Measurements from ENCODE around the gene NR6A1. TPM values are rescaled to one million over a fixed set of nuclear protein-coding genes. Genes with fewer than 3 reads are reported as not detected.

NR6A1 gene
- total RNA-seq, 4 donors from 2014 or later = 1.7 to 8.4 (median 5.5) TPM

GRCh38 chr9:124710766-124711165 is 60.3 kb downstream of the NR6A1 start:
- no peak for TF ChIP-seq CTCF (IDR thresholded peaks at IDR 0.05)
- TF ChIP-seq EP300 (IDR thresholded peaks at IDR 0.05) = no peak
- TF ChIP-seq POLR2A (IDR thresholded peaks at IDR 0.05) = no peak
- WGBS, 2 donors = 89 to 91% methylated on average over 4 of the region's 4 CpGs
- Histone ChIP-seq H3K4me1 (peaks cover 0 to 20% (median 0%) of the 10 kb centered on the region in 4 donors), H3K4me3 (no peak overlapping the region), H3K27ac (no peak overlapping the region), H3K9me3 (no peaks in the 10 kb centered on the region), H3K36me3 (no peaks in the 10 kb centered on the region), H3K27me3 (no peaks in the 10 kb centered on the region)
- DNase-seq (ENCODE audit: low spot score in 2 of 2) = no peak

GRCh38 chr9:124709292-124709690 is 61.8 kb downstream of the NR6A1 start:
- TF ChIP-seq POLR2A (IDR thresholded peaks at IDR 0.05) = no peak
- TF ChIP-seq CTCF (IDR thresholded peaks at IDR 0.05) = no peak
- TF ChIP-seq EP300 (IDR thresholded peaks at IDR 0.05) = no peak

GRCh38 chr9:124708633-124709291 is 62.3 kb downstream of the NR6A1 start:
- Histone ChIP-seq H3K9me3 (no peaks in the 10 kb centered on the region), H3K4me1 (peaks cover 0 to 20% (median 0%) of the 10 kb centered on the region in 4 donors), H3K27me3 (no peaks in the 10 kb centered on the region), H3K36me3 (no peaks in the 10 kb centered on the region), H3K27ac (no peak overlapping the region), H3K4me3 (no peak overlapping the region)
- no peak for DNase-seq (ENCODE audit: low spot score in 2 of 2)
- WGBS, 2 donors = 88 to 91% methylated on average over 1 of the region's 1 CpG
- TF ChIP-seq EP300 (IDR thresholded peaks at IDR 0.05) (no peak), POLR2A (IDR thresholded peaks at IDR 0.05) (no peak), CTCF (IDR thresholded peaks at IDR 0.05) (no peak)

More at GRCh38 chr9:124709292-124709690, 61.8 kb downstream of the NR6A1 start:
- H3K9me3 ChIP-seq = no peaks in the 10 kb centered on the region
- H3K27ac ChIP-seq = no peak overlapping the region
- H3K36me3 ChIP-seq = no peaks in the 10 kb centered on the region
- no peak for DNase-seq (ENCODE audit: low spot score in 2 of 2)
- H3K27me3 ChIP-seq = no peaks in the 10 kb centered on the region
- H3K4me1 ChIP-seq = peaks cover 0 to 20% (median 0%) of the 10 kb centered on the region in 4 donors
- 95 to 96% methylated on average over 2 of the region's 2 CpGs for WGBS, 2 donors
- no peak overlapping the region for H3K4me3 ChIP-seq

- H3K4me1 ChIP-seq = peaks cover 0 to 20% (median 0%) of the 10 kb centered on the region in 4 donors
- H3K4me3 ChIP-seq = no peak overlapping the region
- no peak overlapping the region for H3K27ac ChIP-seq
- no peaks in the 10 kb centered on the region for H3K36me3 ChIP-seq
- no peak for DNase-seq (ENCODE audit: low spot score in 2 of 2)
- no peaks in the 10 kb centered on the region for H3K27me3 ChIP-seq
- no peak for TF ChIP-seq EP300 (IDR thresholded peaks at IDR 0.05)
- no peak for TF ChIP-seq POLR2A (IDR thresholded peaks at IDR 0.05)
- TF ChIP-seq CTCF (IDR thresholded peaks at IDR 0.05) = no peak
- H3K9me3 ChIP-seq = no peaks in the 10 kb centered on the region
- WGBS, 2 donors = 65% methylated on average over 2 of the region's 2 CpGs
Measured at GRCh38 chr9:124708074-124708473, 63.0 kb downstream of the NR6A1 start.

- no peak for DNase-seq (ENCODE audit: low spot score in 2 of 2)
- TF ChIP-seq CTCF (IDR thresholded peaks at IDR 0.05) (no peak), EP300 (IDR thresholded peaks at IDR 0.05) (no peak), POLR2A (IDR thresholded peaks at IDR 0.05) (no peak)
Measured at GRCh38 chr9:124707666-124708065, 63.4 kb downstream of the NR6A1 start.

More at GRCh38 chr9:124707666-124708065, 63.4 kb downstream of the NR6A1 start:
- no peaks in the 10 kb centered on the region for H3K27me3 ChIP-seq
- no peaks in the 10 kb centered on the region for H3K36me3 ChIP-seq
- no peak overlapping the region for H3K27ac ChIP-seq
- H3K4me1 ChIP-seq = peaks cover 0 to 20% (median 0%) of the 10 kb centered on the region in 4 donors
- WGBS, 2 donors = 72 to 83% methylated on average over 3 of the region's 3 CpGs
- H3K9me3 ChIP-seq = no peaks in the 10 kb centered on the region
- no peak overlapping the region for H3K4me3 ChIP-seq
